LNCAP (cell line): ENCODE results near the gene FDXACB1.

Experiments used
- CTCF ChIP-seq: fragments of 450-650 bp; IDR thresholded peaks from 2 replicates; pipeline ENCODE4 v1.5.1; 2017; ENCODE audit warnings: mild to moderate bottlenecking

FDXACB1 gene

GRCh38 chr11:111886844-111887243, 7.9 kb upstream of the FDXACB1 start:
- no peak for TF ChIP-seq CTCF

- TF ChIP-seq CTCF: no peak
These were observed 7.1 kb upstream of the FDXACB1 start for GRCh38 chr11:111886032-111886431.

- TF ChIP-seq CTCF: no peak
These were observed 3.2 kb upstream of the FDXACB1 start for GRCh38 chr11:111882202-111882601.

- TF ChIP-seq CTCF: no peak
These were observed 634 bp upstream of the FDXACB1 start for GRCh38 chr11:111879637-111879960.

- no peak for TF ChIP-seq CTCF
These were observed 548 bp downstream of the FDXACB1 start for GRCh38 chr11:111878385-111878848.

- no peak for TF ChIP-seq CTCF
These were observed 7.2 kb downstream of the FDXACB1 start for GRCh38 chr11:111871693-111872161.

- peak; percentile 30; the same call in 1 of the 2 replicates for TF ChIP-seq CTCF
These were observed 7.9 kb downstream of the FDXACB1 start, which contains the start of gene ALG9 for GRCh38 chr11:111870886-111871692. Gene ALG9, minus strand, starts transcription at chr11:111871581. Its CDS starts 99 bp downstream, at chr11:111871482.

- TF ChIP-seq CTCF: no peak
These were observed 8.5 kb downstream of the FDXACB1 start for GRCh38 chr11:111870522-111870885.
